ENCODE results near the gene TRIM33.
"Not testable (repeated sequence)": the region's sequence is repeated elsewhere in the genome, so short reads cannot be mapped to it uniquely, and the experiment has no call there.

TRIM33 gene

GRCh38 chr1:114509596-114510273, 1.3 kb downstream of the TRIM33 start:
- DNase-seq, result no peak

GRCh38 chr1:114508386-114508898, 2.6 kb downstream of the TRIM33 start:
- DNase-seq, result no peak

GRCh38 chr1:114507513-114507912, 3.5 kb downstream of the TRIM33 start:
- no peak for DNase-seq

- DNase-seq, result no peak
Observed at GRCh38 chr1:114505148-114505561, 5.8 kb downstream of the TRIM33 start.

GRCh38 chr1:114503916-114504422, 7.0 kb downstream of the TRIM33 start:
- no peak for DNase-seq

- DNase-seq, result no peak
Observed at GRCh38 chr1:114502080-114502479, 8.9 kb downstream of the TRIM33 start.

- no peak for DNase-seq
Observed at GRCh38 chr1:114499478-114499877, 11.5 kb downstream of the TRIM33 start.

- DNase-seq, result no peak
Observed at GRCh38 chr1:114496089-114496488, 14.9 kb downstream of the TRIM33 start.

- DNase-seq, result no peak
Observed at GRCh38 chr1:114495486-114495885, 15.5 kb downstream of the TRIM33 start.

GRCh38 chr1:114492978-114493377, 18.0 kb downstream of the TRIM33 start:
- no peak for DNase-seq

- no peak for DNase-seq
Observed at GRCh38 chr1:114490274-114490693, 20.7 kb downstream of the TRIM33 start.

- DNase-seq, result no peak
Observed at GRCh38 chr1:114488739-114489138, 22.3 kb downstream of the TRIM33 start.

GRCh38 chr1:114485286-114485685, 25.7 kb downstream of the TRIM33 start:
- DNase-seq, result no peak

GRCh38 chr1:114482585-114482984, 28.4 kb downstream of the TRIM33 start:
- DNase-seq, result no peak

GRCh38 chr1:114479636-114480035, 31.4 kb downstream of the TRIM33 start:
- DNase-seq, result not testable (repeated sequence)

GRCh38 chr1:114479134-114479533, 31.9 kb downstream of the TRIM33 start:
- no peak for DNase-seq

- DNase-seq, result no peak
Observed at GRCh38 chr1:114473796-114474195, 37.2 kb downstream of the TRIM33 start.

- DNase-seq, result no peak
Observed at GRCh38 chr1:114472408-114472807, 38.6 kb downstream of the TRIM33 start.

- no peak for DNase-seq
Observed at GRCh38 chr1:114470681-114471080, 40.3 kb downstream of the TRIM33 start.

- no peak for DNase-seq
Observed at GRCh38 chr1:114468710-114469468, 42.1 kb downstream of the TRIM33 start.

GRCh38 chr1:114468047-114468446, 43.0 kb downstream of the TRIM33 start:
- DNase-seq, result no peak

- DNase-seq, result no peak
Observed at GRCh38 chr1:114467491-114467890, 43.5 kb downstream of the TRIM33 start.

GRCh38 chr1:114466334-114467014, 44.5 kb downstream of the TRIM33 start:
- no peak for DNase-seq

All from NCI-H187 treated with DMSO at 0.1 percent for 48 hours (cell line).